HEK293 (cell line): ENCODE measurements around the gene SIN3A.

ENCODE experiments used
- CTCF ChIA-PET: fragments of 350-600 bp; formaldehyde crosslinking; extraction: SDS; loops from one replicate; lab custom pipeline; 2021; ENCODE audit warnings: antibody characterized with exemption; lab: Yijun Ruan, JAX
- POLR2A ChIA-PET: fragments of 300-600 bp; formaldehyde crosslinking; extraction: SDS; loops from one replicate; lab custom pipeline; 2020; ENCODE audit warnings: antibody characterized with exemption, inconsistent platforms; lab: Yijun Ruan, JAX
- H3K27ac ChIP-seq: fragments of 200-500 bp; sonication (Bioruptor generic); 2 replicates; pipeline ENCODE4 v1.5.1; 2014; ENCODE audit warnings: low read depth, low read length, control low read depth, inconsistent platforms; ENCODE audit errors: extremely low read depth
- H3K36me3 ChIP-seq, 2 experiments: fragments of 200-500 bp in 1 of 2; sonication (Bioruptor generic) in 1 of 2; 1 replicate in 1 of 2; 2 replicates in 1 of 2; pipeline ENCODE4 v1.5.1; 2014 to 2017; ENCODE audit warnings: inconsistent platforms in 2 of 2, low read length in 2 of 2; ENCODE audit not compliant: control insufficient read depth in 2 of 2, insufficient read depth in 1 of 2
- H3K4me1 ChIP-seq: fragments of 200-500 bp; sonication (Bioruptor generic); 2 replicates; pipeline ENCODE4 v1.5.1; 2014; ENCODE audit warnings: mild to moderate bottlenecking, low read length, inconsistent platforms; ENCODE audit not compliant: control insufficient read depth, insufficient read depth
- H3K4me3 ChIP-seq: 2 replicates; pipeline ENCODE4 v1.5.1; 2011; ENCODE audit warnings: low read depth, mild to moderate bottlenecking, control low read depth, low read length, moderate library complexity
- H3K9me3 ChIP-seq: fragments of 200-500 bp; sonication (Bioruptor generic); 2 replicates; pipeline ENCODE4 v1.5.1; 2014; ENCODE audit warnings: low read depth, low read length, inconsistent platforms; ENCODE audit not compliant: control insufficient read depth, insufficient read depth
- BCL11A ChIP-seq: fragments of 450-650 bp; formaldehyde crosslinking; IDR thresholded peaks from 2 replicates; pipeline ENCODE4 v1.5.1; 2016; ENCODE audit warnings: low read depth, missing biosample characterization, missing genetic modification characterization
- GLI4 ChIP-seq: fragments of 450-650 bp; formaldehyde crosslinking; IDR thresholded peaks from 2 replicates; pipeline ENCODE4 v1.5.1; 2016; ENCODE audit warnings: missing biosample characterization, missing genetic modification characterization
- MZF1 ChIP-seq: fragments of 450-650 bp; formaldehyde crosslinking; IDR thresholded peaks from 2 replicates; pipeline ENCODE4 v1.5.1; 2017; ENCODE audit warnings: missing biosample characterization, missing genetic modification characterization, borderline replicate concordance
- RBAK ChIP-seq: fragments of 450-650 bp; formaldehyde crosslinking; IDR thresholded peaks from 2 replicates; pipeline ENCODE4 v1.5.1; 2016; ENCODE audit warnings: missing biosample characterization, missing genetic modification characterization
- SCRT2 ChIP-seq: fragments of 450-650 bp; formaldehyde crosslinking; IDR thresholded peaks from 2 replicates; pipeline ENCODE4 v1.5.1; 2016; ENCODE audit warnings: missing biosample characterization, missing genetic modification characterization
- SP2 ChIP-seq: fragments of 450-650 bp; formaldehyde crosslinking; IDR thresholded peaks from 2 replicates; pipeline ENCODE4 v1.5.1; 2016; ENCODE audit warnings: missing biosample characterization, missing genetic modification characterization
- ZNF112 ChIP-seq: fragments of 450-650 bp; formaldehyde crosslinking; IDR thresholded peaks from 2 replicates; pipeline ENCODE4 v1.5.0; 2017; ENCODE audit warnings: missing biosample characterization, missing genetic modification characterization
- ZNF140 ChIP-seq: fragments of 450-650 bp; formaldehyde crosslinking; IDR thresholded peaks from 2 replicates; pipeline ENCODE4 v1.5.1; 2016; ENCODE audit warnings: missing biosample characterization, missing genetic modification characterization
- ZNF169 ChIP-seq: fragments of 450-650 bp; formaldehyde crosslinking; IDR thresholded peaks from 2 replicates; pipeline ENCODE4 v1.5.1; 2016; ENCODE audit warnings: missing biosample characterization, missing genetic modification characterization
- ZNF214 ChIP-seq: fragments of 450-650 bp; formaldehyde crosslinking; IDR thresholded peaks from 2 replicates; pipeline ENCODE4 v1.5.1; 2017; ENCODE audit warnings: missing biosample characterization, mild to moderate bottlenecking, missing genetic modification characterization, borderline replicate concordance
- ZNF596 ChIP-seq: fragments of 450-650 bp; IDR thresholded peaks from 2 replicates; pipeline ENCODE4 v1.5.0; 2018; ENCODE audit warnings: missing biosample characterization, mild to moderate bottlenecking, missing genetic modification characterization, moderate library complexity
- ZNF623 ChIP-seq: fragments of 450-650 bp; formaldehyde crosslinking; IDR thresholded peaks from 2 replicates; pipeline ENCODE4 v1.5.1; 2016; ENCODE audit warnings: missing biosample characterization, missing genetic modification characterization
- ZNF830 ChIP-seq: fragments of 450-650 bp; IDR thresholded peaks from 2 replicates; pipeline ENCODE4 v1.5.0; 2018; ENCODE audit warnings: missing biosample characterization, missing genetic modification characterization, low read depth, mild to moderate bottlenecking, moderate library complexity
- TF ChIP-seq, protein P1 (sequence below): fragments of 450-650 bp; formaldehyde crosslinking; conservative IDR thresholded peaks from 2 replicates; pipeline ENCODE4 v1.5.1; 2016; ENCODE audit warnings: low read depth, missing biosample characterization, missing genetic modification characterization
- TF ChIP-seq, protein P2 (sequence below): fragments of 450-650 bp; formaldehyde crosslinking; conservative IDR thresholded peaks from 2 replicates; pipeline ENCODE4 v1.5.1; 2016; ENCODE audit warnings: low read depth, missing biosample characterization, missing genetic modification characterization
- TF ChIP-seq, protein P3 (sequence below): fragments of 450-650 bp; formaldehyde crosslinking; IDR thresholded peaks from 2 replicates; pipeline ENCODE4 v1.5.1; 2016; ENCODE audit warnings: missing biosample characterization, missing genetic modification characterization
- TF ChIP-seq, protein P4 (sequence below): fragments of 450-650 bp; formaldehyde crosslinking; IDR thresholded peaks from 2 replicates; pipeline ENCODE4 v1.5.1; 2016; ENCODE audit warnings: missing biosample characterization, missing genetic modification characterization
- TF ChIP-seq, protein P5 (sequence below): fragments of 450-650 bp; formaldehyde crosslinking; IDR thresholded peaks from 2 replicates; pipeline ENCODE4 v1.5.1; 2016; ENCODE audit warnings: missing biosample characterization, missing genetic modification characterization

The SIN3A gene

DNA sequence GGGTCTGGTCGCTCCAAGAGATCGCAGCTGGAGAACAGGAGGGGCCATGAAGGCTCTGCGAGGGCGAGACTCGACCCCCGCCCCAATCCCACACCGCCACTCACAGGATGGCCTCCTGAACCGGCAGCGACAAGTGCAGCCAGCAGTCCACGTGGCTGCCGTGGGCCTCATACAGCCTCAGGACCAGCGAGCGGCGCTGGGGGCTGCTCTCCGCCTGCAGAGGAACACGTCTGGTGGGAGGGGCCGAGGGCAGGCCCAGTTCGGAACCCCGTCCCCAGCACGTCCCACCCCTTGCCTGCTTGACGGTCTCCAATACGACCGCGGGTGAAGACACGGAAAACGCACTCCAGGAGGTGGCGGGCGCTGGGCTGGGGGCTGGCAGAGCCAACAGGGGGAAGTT is 95.5 kb downstream of the SIN3A start:
- Histone ChIP-seq H3K4me1 (no peaks in the 10 kb centered on the region), H3K9me3 (no peaks in the 10 kb centered on the region)
- TF ChIP-seq ZNF169 (tag by site-specific recombination) (no peak), ZNF830 (tag by site-specific recombination) (no peak), SCRT2 (tag by site-specific recombination) (peak; percentile 86), SP2 (peak; percentile 16; the same call in 1 of the 2 replicates), ZNF623 (tag by site-specific recombination) (no peak), BCL11A (tag by site-specific recombination) (no peak), ZNF140 (tag by site-specific recombination) (no peak), RBAK (tag by site-specific recombination) (no peak), MZF1 (tag by site-specific recombination) (no peak), ZNF112 (no peak), ZNF596 (tag by site-specific recombination) (no peak), GLI4 (no peak)
- TF ChIP-seq, protein P1, sequence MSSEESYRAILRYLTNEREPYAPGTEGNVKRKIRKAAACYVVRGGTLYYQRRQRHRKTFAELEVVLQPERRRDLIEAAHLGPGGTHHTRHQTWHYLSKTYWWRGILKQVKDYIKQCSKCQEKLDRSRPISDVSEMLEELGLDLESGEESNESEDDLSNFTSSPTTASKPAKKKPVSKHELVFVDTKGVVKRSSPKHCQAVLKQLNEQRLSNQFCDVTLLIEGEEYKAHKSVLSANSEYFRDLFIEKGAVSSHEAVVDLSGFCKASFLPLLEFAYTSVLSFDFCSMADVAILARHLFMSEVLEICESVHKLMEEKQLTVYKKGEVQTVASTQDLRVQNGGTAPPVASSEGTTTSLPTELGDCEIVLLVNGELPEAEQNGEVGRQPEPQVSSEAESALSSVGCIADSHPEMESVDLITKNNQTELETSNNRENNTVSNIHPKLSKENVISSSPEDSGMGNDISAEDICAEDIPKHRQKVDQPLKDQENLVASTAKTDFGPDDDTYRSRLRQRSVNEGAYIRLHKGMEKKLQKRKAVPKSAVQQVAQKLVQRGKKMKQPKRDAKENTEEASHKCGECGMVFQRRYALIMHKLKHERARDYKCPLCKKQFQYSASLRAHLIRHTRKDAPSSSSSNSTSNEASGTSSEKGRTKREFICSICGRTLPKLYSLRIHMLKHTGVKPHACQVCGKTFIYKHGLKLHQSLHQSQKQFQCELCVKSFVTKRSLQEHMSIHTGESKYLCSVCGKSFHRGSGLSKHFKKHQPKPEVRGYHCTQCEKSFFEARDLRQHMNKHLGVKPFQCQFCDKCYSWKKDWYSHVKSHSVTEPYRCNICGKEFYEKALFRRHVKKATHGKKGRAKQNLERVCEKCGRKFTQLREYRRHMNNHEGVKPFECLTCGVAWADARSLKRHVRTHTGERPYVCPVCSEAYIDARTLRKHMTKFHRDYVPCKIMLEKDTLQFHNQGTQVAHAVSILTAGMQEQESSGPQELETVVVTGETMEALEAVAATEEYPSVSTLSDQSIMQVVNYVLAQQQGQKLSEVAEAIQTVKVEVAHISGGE (tag by site-specific recombination) = no peak
- TF ChIP-seq, protein P2, sequence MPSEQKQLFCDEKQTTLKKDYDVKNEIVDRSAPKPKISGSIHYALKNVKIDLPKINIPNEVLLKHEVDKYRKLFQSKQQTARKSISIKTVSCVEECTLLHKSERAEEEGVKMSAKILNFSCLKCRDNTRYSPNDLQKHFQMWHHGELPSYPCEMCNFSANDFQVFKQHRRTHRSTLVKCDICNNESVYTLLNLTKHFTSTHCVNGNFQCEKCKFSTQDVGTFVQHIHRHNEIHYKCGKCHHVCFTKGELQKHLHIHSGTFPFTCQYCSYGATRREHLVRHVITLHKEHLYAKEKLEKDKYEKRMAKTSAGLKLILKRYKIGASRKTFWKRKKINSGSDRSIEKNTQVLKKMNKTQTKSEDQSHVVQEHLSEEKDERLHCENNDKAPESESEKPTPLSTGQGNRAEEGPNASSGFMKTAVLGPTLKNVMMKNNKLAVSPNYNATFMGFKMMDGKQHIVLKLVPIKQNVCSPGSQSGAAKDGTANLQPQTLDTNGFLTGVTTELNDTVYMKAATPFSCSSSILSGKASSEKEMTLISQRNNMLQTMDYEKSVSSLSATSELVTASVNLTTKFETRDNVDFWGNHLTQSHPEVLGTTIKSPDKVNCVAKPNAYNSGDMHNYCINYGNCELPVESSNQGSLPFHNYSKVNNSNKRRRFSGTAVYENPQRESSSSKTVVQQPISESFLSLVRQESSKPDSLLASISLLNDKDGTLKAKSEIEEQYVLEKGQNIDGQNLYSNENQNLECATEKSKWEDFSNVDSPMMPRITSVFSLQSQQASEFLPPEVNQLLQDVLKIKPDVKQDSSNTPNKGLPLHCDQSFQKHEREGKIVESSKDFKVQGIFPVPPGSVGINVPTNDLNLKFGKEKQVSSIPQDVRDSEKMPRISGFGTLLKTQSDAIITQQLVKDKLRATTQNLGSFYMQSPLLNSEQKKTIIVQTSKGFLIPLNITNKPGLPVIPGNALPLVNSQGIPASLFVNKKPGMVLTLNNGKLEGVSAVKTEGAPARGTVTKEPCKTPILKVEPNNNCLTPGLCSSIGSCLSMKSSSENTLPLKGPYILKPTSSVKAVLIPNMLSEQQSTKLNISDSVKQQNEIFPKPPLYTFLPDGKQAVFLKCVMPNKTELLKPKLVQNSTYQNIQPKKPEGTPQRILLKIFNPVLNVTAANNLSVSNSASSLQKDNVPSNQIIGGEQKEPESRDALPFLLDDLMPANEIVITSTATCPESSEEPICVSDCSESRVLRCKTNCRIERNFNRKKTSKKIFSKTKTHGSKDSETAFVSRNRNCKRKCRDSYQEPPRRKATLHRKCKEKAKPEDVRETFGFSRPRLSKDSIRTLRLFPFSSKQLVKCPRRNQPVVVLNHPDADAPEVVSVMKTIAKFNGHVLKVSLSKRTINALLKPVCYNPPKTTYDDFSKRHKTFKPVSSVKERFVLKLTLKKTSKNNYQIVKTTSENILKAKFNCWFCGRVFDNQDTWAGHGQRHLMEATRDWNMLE (tag by site-specific recombination) = no peak
- TF ChIP-seq, all 188 proteins: peak for 2
- POLR2A ChIA-PET = interaction anchor here (1.4 to 2.0 kb wide), 2 partner anchors 12 to 97 kb away, joined by 3 to 17 read pairs; partner anchors contain the start of gene MAN2C1
- H3K4me3 ChIP-seq = no peak overlapping the region
- CTCF ChIA-PET = interaction anchor here (0.7 to 5.8 kb wide), 2 partner anchors 11 to 84 kb away, joined by 4 to 40 read pairs; partner anchors contain the start of gene MAN2C1
- H3K27ac ChIP-seq = no peak overlapping the region
- H3K36me3 ChIP-seq = peaks cover 14 to 66% of the 10 kb centered on the region in 2 experiments

DNA sequence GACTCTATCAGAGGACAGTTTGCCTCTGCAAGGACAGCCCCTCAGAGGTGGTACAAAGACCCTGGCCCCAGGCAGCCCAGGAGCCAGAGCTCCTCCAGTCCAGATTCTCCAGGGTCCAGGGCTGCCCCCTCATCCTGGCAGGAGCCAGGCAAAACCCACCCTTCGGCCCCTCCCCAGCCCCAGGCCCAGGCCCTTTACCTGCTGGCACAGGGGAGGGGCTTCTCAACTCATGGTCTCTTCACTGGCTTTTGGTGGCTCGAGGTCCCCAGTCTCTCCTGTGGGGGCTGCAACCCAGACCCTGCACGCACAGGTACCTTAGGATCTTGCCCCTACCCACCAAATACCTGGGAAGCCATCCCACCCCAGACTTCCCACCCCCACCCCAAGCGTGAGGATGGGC is 96.1 kb downstream of the SIN3A start:
- no peak overlapping the region for H3K27ac ChIP-seq
- CTCF ChIA-PET = interaction anchor here (0.6 to 5.8 kb wide), 2 partner anchors 12 to 369 kb away, joined by 3 to 40 read pairs; partner anchors contain the start of gene MAN2C1
- POLR2A ChIA-PET = interaction anchor here (1.4 to 5.5 kb wide), 2 partner anchors 13 to 98 kb away, joined by 3 to 55 read pairs; partner anchors contain the start of gene MAN2C1
- H3K9me3 ChIP-seq = no peaks in the 10 kb centered on the region
- no peaks in the 10 kb centered on the region for H3K4me1 ChIP-seq
- H3K36me3 ChIP-seq = peaks cover 14 to 69% of the 10 kb centered on the region in 2 experiments
- TF ChIP-seq, protein P3, sequence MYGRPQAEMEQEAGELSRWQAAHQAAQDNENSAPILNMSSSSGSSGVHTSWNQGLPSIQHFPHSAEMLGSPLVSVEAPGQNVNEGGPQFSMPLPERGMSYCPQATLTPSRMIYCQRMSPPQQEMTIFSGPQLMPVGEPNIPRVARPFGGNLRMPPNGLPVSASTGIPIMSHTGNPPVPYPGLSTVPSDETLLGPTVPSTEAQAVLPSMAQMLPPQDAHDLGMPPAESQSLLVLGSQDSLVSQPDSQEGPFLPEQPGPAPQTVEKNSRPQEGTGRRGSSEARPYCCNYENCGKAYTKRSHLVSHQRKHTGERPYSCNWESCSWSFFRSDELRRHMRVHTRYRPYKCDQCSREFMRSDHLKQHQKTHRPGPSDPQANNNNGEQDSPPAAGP (tag by site-specific recombination) = no peak
- TF ChIP-seq, protein P4, sequence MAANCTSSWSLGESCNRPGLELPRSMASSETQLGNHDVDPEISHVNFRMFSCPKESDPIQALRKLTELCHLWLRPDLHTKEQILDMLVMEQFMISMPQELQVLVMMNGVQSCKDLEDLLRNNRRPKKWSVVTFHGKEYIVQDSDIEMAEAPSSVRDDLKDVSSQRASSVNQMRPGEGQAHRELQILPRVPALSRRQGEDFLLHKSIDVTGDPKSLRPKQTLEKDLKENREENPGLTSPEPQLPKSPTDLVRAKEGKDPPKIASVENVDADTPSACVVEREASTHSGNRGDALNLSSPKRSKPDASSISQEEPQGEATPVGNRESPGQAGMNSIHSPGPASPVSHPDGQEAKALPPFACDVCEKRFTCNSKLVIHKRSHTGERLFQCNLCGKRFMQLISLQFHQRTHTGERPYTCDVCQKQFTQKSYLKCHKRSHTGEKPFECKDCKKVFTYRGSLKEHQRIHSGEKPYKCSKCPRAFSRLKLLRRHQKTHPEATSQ (tag by site-specific recombination) = no peak
- TF ChIP-seq ZNF214 (tag by site-specific recombination) = no peak
- no peak for TF ChIP-seq ZNF623 (tag by site-specific recombination)
- TF ChIP-seq, protein P5, sequence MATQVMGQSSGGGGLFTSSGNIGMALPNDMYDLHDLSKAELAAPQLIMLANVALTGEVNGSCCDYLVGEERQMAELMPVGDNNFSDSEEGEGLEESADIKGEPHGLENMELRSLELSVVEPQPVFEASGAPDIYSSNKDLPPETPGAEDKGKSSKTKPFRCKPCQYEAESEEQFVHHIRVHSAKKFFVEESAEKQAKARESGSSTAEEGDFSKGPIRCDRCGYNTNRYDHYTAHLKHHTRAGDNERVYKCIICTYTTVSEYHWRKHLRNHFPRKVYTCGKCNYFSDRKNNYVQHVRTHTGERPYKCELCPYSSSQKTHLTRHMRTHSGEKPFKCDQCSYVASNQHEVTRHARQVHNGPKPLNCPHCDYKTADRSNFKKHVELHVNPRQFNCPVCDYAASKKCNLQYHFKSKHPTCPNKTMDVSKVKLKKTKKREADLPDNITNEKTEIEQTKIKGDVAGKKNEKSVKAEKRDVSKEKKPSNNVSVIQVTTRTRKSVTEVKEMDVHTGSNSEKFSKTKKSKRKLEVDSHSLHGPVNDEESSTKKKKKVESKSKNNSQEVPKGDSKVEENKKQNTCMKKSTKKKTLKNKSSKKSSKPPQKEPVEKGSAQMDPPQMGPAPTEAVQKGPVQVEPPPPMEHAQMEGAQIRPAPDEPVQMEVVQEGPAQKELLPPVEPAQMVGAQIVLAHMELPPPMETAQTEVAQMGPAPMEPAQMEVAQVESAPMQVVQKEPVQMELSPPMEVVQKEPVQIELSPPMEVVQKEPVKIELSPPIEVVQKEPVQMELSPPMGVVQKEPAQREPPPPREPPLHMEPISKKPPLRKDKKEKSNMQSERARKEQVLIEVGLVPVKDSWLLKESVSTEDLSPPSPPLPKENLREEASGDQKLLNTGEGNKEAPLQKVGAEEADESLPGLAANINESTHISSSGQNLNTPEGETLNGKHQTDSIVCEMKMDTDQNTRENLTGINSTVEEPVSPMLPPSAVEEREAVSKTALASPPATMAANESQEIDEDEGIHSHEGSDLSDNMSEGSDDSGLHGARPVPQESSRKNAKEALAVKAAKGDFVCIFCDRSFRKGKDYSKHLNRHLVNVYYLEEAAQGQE (tag by site-specific recombination) = no peak
- TF ChIP-seq ZNF169 (tag by site-specific recombination) = no peak
- H3K4me3 ChIP-seq = no peak overlapping the region
